ENCODE data around the gene ATAD3A. TPM values are rescaled to one million over a fixed set of nuclear protein-coding genes. Genes with fewer than 3 reads are reported as not detected.
"Not testable (repeated sequence)": the region's sequence is repeated elsewhere in the genome, so short reads cannot be mapped to it uniquely, and the experiment has no call there.

The ATAD3A gene
- total RNA-seq, 1 experiment from 2014 or later: 63.2 TPM

GRCh38 chr1:1483714-1484113 lies 28.2 kb upstream of the ATAD3A start:
- Mint-ChIP-seq H3K36me3 (ENCODE audit: insufficient read depth, unreplicated experiment) (peaks cover 43% of the 10 kb centered on the region), H3K4me3 (ENCODE audit: unreplicated experiment) (no peak overlapping the region), H3K4me1 (ENCODE audit: insufficient read depth, unreplicated experiment) (peaks cover 6% of the 10 kb centered on the region), H3K9me3 (ENCODE audit: unreplicated experiment) (no peaks in the 10 kb centered on the region), H3K27me3 (ENCODE audit: insufficient read depth, unreplicated experiment) (no peaks in the 10 kb centered on the region), H3K27ac (ENCODE audit: low read depth, unreplicated experiment) (no peak overlapping the region)
- BruUV-seq (replicated peaks): no TSS peak
- intact Hi-C loops (cut with micrococcal nuclease): no loop called here
- ChIA-PET POLR2A (interaction anchor here (0.9 kb wide), 1 partner anchor 8 kb away, joined by 4 read pairs; no protein-coding TSS in a partner anchor), CTCF (interaction anchor here (1.0 kb wide), 1 partner anchor 21 kb away, joined by 4 read pairs; no protein-coding TSS in a partner anchor)
- TF ChIP-seq CTCF (IDR thresholded peaks at IDR 0.05; ENCODE audit: unreplicated experiment): no peak
- DNase-seq (ENCODE audit: unreplicated experiment): no peak

- H3K27me3 Mint-ChIP-seq (ENCODE audit: insufficient read depth, unreplicated experiment); H3K4me3 Mint-ChIP-seq (ENCODE audit: unreplicated experiment); H3K9me3 Mint-ChIP-seq (ENCODE audit: unreplicated experiment); intact Hi-C loops (cut with micrococcal nuclease); POLR2A ChIA-PET; DNase-seq (ENCODE audit: unreplicated experiment); H3K4me1 Mint-ChIP-seq (ENCODE audit: insufficient read depth, unreplicated experiment); H3K27ac Mint-ChIP-seq (ENCODE audit: low read depth, unreplicated experiment); BruUV-seq (replicated peaks): not testable (repeated sequence)
- peaks cover 45% of the 10 kb centered on the region for H3K36me3 Mint-ChIP-seq (ENCODE audit: insufficient read depth, unreplicated experiment)
- CTCF ChIA-PET: interaction anchor here (0.6 kb wide), 1 partner anchor 20 kb away, joined by 3 read pairs; no protein-coding TSS in a partner anchor
These were observed 26.8 kb upstream of the ATAD3A start for GRCh38 chr1:1484976-1485750.

GRCh38 chr1:1485755-1486317 lies 26.1 kb upstream of the ATAD3A start:
- BruUV-seq (replicated peaks); CTCF ChIA-PET; intact Hi-C loops (cut with micrococcal nuclease); H3K27ac Mint-ChIP-seq (ENCODE audit: low read depth, unreplicated experiment); POLR2A ChIA-PET; H3K4me1 Mint-ChIP-seq (ENCODE audit: insufficient read depth, unreplicated experiment); DNase-seq (ENCODE audit: unreplicated experiment); H3K4me3 Mint-ChIP-seq (ENCODE audit: unreplicated experiment); H3K9me3 Mint-ChIP-seq (ENCODE audit: unreplicated experiment); H3K27me3 Mint-ChIP-seq (ENCODE audit: insufficient read depth, unreplicated experiment): not testable (repeated sequence)
- peaks cover 46% of the 10 kb centered on the region for H3K36me3 Mint-ChIP-seq (ENCODE audit: insufficient read depth, unreplicated experiment)

GRCh38 chr1:1487701-1488100 lies 24.3 kb upstream of the ATAD3A start:
- Mint-ChIP-seq H3K9me3 (ENCODE audit: unreplicated experiment) (no peaks in the 10 kb centered on the region), H3K4me3 (ENCODE audit: unreplicated experiment) (no peak overlapping the region), H3K36me3 (ENCODE audit: insufficient read depth, unreplicated experiment) (peaks cover 56% of the 10 kb centered on the region), H3K27me3 (ENCODE audit: insufficient read depth, unreplicated experiment) (no peaks in the 10 kb centered on the region), H3K27ac (ENCODE audit: low read depth, unreplicated experiment) (no peak overlapping the region), H3K4me1 (ENCODE audit: insufficient read depth, unreplicated experiment) (no peaks in the 10 kb centered on the region)
- POLR2A ChIA-PET: no interaction called here
- TF ChIP-seq CTCF (IDR thresholded peaks at IDR 0.05; ENCODE audit: unreplicated experiment): no peak
- CTCF ChIA-PET: interaction anchor here (1.5 kb wide), 1 partner anchor 17 kb away, joined by 4 read pairs; no protein-coding TSS in a partner anchor
- no TSS peak for BruUV-seq (replicated peaks)
- intact Hi-C loops (cut with micrococcal nuclease): no loop called here
- DNase-seq (ENCODE audit: unreplicated experiment): no peak

- BruUV-seq (replicated peaks): no TSS peak
These were observed 22.7 kb upstream of the ATAD3A start for GRCh38 chr1:1489231-1489630.

More at GRCh38 chr1:1489231-1489630, 22.7 kb upstream of the ATAD3A start:
- no peak for DNase-seq (ENCODE audit: unreplicated experiment)
- Mint-ChIP-seq H3K4me1 (ENCODE audit: insufficient read depth, unreplicated experiment) (no peaks in the 10 kb centered on the region), H3K36me3 (ENCODE audit: insufficient read depth, unreplicated experiment) (peaks cover 49% of the 10 kb centered on the region), H3K9me3 (ENCODE audit: unreplicated experiment) (no peaks in the 10 kb centered on the region), H3K4me3 (ENCODE audit: unreplicated experiment) (no peak overlapping the region), H3K27me3 (ENCODE audit: insufficient read depth, unreplicated experiment) (no peaks in the 10 kb centered on the region), H3K27ac (ENCODE audit: low read depth, unreplicated experiment) (no peak overlapping the region)
- intact Hi-C loops (cut with micrococcal nuclease): no loop called here
- ChIA-PET POLR2A (no interaction called here), CTCF (no interaction called here)
- TF ChIP-seq CTCF (IDR thresholded peaks at IDR 0.05; ENCODE audit: unreplicated experiment): no peak

Measured in MCF 10A (cell line).